Thoracic aorta (tissue), 2 donors: ENCODE data around the gene AK8. TPM values are rescaled to one million over a fixed set of nuclear protein-coding genes. Genes with fewer than 3 reads are reported as not detected.

ENCODE experiments used
- ATAC-seq: fragments of 150-250 bp; one replicate; pipeline ENCODE4 v1.8.0; 2017; ENCODE audit warnings: low read depth; ENCODE audit not compliant: insufficient number of reproducible peaks, low FRiP score
- DNase-seq: peaks from one replicate; pipeline ENCODE4 v3.0.0-alpha.2; 2020; ENCODE audit warnings: low spot score
- H3K27ac ChIP-seq, 2 donors: fragments of 200-600 bp; sonication (generic); 1 replicate in 1 of 2; 2 replicates in 1 of 2; pipeline ENCODE4 v1.5.1; 2016; ENCODE audit warnings: mild to moderate bottlenecking in 2 of 2, moderate library complexity in 2 of 2
- H3K27me3 ChIP-seq: fragments of 200-600 bp; sonication (generic); replicated peaks from 2 replicates; pipeline ENCODE4 v1.6.0; 2016; ENCODE audit warnings: mild to moderate bottlenecking; ENCODE audit not compliant: insufficient read depth
- H3K36me3 ChIP-seq: fragments of 200-600 bp; sonication (generic); one replicate; pipeline ENCODE4 v1.5.1; 2016
- H3K4me1 ChIP-seq, 2 donors: fragments of 200-600 bp; sonication (generic); 1 replicate in 1 of 2; 2 replicates in 1 of 2; pipeline versions ENCODE4 v1.5.1 to v1.6.0; 2016; ENCODE audit warnings: low read depth in 2 of 2, mild to moderate bottlenecking in 1 of 2; ENCODE audit not compliant: control insufficient read depth in 1 of 2
- H3K4me3 ChIP-seq: fragments of 200-600 bp; sonication (generic); 2 replicates; pipeline ENCODE4 v1.5.1; 2016; ENCODE audit warnings: mild to moderate bottlenecking
- H3K9me3 ChIP-seq: fragments of 200-600 bp; sonication (generic); 2 replicates; pipeline ENCODE4 v1.5.1; 2016
- total RNA-seq, 2 donors: library from RNA; depleted of rRNA; stranded (reverse); fragments of >200 nt; gene quantifications; one replicate each; pipeline versions ENCODE4 v1.1.0 to v1.2.3, GENCODE V29; 2016
- TF ChIP-seq, protein P1 (sequence below): fragments of 200-600 bp; sonication (generic); IDR thresholded peaks from one replicate; pipeline ENCODE4 v1.5.1; 2019; ENCODE audit warnings: antibody characterized with exemption

The AK8 gene
- total RNA-seq, 2 donors from 2014 or later = 0.42 to 0.54 TPM

DNA sequence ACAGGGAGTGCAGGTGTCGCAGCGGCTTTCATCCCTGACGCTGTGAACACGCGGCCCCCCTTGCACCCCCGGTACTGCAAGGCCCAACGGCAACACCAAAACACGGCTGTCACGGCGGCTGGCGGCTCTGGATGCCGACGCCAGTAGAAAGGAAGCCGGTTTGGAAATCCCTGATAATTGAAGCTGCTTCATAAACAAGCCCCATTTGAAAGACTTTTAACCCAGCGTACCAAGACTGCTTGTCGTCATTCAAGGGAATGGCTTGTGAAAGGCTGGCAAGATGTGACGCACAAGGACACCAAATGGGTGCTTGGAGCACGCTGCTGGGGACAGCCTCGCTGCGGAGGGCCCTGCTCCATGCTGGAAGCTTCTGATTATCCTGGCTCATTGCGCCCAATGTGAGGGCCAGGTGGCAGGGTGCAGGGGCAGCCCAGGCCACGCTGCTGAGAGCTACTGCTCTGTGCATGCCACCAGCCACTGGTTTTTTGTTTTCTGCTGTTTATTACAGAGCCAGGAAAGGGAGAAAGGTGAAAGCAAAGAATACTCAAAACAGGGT lies 144.7 kb downstream of the AK8 start:
- no peak for ATAC-seq
- Histone ChIP-seq H3K4me1 (no peaks in the 10 kb centered on the region), H3K36me3 (no peaks in the 10 kb centered on the region), H3K27me3 (no peaks in the 10 kb centered on the region), H3K27ac (no peak overlapping the region), H3K9me3 (no peaks in the 10 kb centered on the region), H3K4me3 (no peak overlapping the region)
- TF ChIP-seq, protein P1, sequence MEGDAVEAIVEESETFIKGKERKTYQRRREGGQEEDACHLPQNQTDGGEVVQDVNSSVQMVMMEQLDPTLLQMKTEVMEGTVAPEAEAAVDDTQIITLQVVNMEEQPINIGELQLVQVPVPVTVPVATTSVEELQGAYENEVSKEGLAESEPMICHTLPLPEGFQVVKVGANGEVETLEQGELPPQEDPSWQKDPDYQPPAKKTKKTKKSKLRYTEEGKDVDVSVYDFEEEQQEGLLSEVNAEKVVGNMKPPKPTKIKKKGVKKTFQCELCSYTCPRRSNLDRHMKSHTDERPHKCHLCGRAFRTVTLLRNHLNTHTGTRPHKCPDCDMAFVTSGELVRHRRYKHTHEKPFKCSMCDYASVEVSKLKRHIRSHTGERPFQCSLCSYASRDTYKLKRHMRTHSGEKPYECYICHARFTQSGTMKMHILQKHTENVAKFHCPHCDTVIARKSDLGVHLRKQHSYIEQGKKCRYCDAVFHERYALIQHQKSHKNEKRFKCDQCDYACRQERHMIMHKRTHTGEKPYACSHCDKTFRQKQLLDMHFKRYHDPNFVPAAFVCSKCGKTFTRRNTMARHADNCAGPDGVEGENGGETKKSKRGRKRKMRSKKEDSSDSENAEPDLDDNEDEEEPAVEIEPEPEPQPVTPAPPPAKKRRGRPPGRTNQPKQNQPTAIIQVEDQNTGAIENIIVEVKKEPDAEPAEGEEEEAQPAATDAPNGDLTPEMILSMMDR = no peak
- no peak for DNase-seq

DNA sequence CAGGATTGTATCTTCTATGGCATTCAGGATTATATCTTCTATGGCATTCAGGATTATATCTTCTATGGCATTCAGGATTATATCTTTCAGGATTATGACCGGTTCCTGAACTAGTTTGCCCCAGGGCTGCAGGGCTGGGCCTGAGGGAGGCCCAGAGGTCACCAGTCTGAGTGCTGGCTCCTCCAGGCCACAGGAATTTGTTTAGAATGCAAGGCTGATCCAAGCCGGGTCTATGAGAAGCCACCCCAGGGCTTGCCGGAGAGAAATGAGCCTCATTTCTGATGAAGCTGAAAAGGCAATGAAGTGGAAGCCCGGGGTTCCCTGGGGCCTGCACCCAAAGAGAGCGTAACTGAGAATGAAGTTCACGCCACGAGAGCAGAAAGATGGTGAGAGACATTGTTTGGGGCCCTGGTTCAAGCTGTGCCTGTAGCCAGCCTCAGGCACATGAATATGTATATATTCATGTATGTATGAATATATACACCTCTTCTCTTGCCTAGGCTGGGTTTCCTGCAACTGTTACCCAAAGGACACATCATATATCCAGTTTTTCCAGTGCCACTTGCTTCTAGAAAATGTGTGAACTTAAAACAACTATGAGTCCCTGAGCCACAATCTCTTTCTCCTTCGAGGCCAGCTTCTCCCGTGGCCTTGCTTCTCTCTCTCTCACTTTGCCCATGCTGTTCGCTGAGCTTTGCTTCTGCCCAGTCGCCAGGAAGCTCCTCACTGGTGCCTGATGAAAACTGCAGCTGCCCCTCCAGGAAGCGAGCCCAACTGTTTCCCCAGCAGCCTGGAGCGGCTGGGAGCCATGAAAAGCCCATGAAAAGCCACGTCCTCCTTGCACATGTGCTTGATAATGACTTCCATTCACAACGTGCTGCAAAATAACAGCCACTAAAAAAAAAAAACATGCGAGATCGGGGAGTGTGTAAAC lies 145.5 kb downstream of the AK8 start:
- H3K27ac ChIP-seq = no peak overlapping the region
- no peaks in the 10 kb centered on the region for H3K27me3 ChIP-seq
- no peaks in the 10 kb centered on the region for H3K36me3 ChIP-seq
- H3K4me1 ChIP-seq = no peaks in the 10 kb centered on the region
- no peak overlapping the region for H3K4me3 ChIP-seq
- TF ChIP-seq, protein P1 = no peak
- no peaks in the 10 kb centered on the region for H3K9me3 ChIP-seq
- DNase-seq (no peak), ATAC-seq (no peak)

DNA sequence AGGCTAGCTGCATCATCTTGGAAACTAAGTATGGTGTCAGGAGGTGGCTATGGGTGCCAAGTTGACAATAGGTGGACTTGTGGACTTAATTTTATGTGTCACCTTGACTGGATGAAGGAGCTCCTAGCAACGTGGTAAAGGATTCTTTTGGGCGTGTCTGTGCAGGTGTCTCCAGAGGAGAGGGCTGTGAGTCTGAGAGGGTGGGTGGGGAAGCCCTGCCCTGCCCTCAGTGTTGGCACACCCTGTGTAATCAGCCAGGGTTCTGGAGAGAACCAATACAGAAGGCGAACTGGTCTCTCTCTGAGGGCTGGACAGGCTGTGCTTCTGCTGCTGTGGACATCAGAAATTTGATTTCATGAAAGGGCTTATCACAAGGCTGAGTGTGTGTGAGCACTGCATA lies 146.9 kb downstream of the AK8 start:
- TF ChIP-seq, protein P1 = no peak
- no peak overlapping the region for H3K4me3 ChIP-seq
- no peaks in the 10 kb centered on the region for H3K27me3 ChIP-seq
- H3K4me1 ChIP-seq = no peaks in the 10 kb centered on the region
- H3K9me3 ChIP-seq = no peaks in the 10 kb centered on the region
- DNase-seq = no peak
- no peak for ATAC-seq
- no peaks in the 10 kb centered on the region for H3K36me3 ChIP-seq
- H3K27ac ChIP-seq = no peak overlapping the region

DNA sequence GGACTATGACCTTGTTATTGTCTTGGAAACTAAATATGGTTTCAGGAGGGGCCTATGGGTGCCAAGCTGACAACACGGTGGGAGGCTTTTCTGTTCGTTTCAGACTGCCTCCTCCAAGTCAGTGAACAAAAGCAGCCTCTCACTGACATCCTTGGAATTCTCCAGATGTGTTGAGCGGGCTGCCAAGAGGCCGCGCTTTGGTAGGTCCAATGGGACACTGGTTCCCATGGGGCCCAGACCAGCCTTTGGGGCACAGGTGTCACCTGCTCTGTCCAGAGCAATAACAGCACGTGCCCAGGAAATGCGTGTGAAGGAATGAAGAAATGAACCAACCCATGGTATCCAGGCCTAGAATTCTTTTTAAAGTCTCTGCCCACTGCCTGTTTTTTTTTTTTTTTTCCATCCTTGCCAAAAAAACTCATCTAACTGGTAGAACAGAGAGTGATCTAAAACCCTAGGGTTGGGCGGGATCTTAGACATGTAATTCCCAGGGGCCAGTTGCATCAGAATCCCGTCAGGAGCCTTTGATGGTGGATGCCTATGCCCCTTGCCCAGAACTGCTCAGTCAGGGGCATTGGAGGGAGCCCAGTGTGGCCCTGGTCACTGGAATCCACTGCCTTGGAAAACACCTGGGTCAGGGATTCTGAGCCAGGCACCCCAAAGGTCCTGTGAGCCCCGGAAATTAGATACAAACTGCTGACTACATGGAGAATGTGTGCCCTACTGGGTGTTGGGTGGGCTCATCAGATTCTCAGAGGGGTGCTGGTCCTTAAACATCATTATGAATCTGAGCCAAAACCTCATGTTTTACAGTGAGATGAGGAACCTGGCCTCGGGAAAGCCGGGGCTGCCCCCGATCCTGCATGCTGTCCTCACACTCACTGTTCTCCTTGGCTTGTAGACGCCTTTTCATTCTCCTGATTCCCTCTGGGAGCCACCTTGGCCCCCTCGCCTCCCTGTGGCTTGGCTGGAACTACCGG lies 147.7 kb downstream of the AK8 start:
- H3K36me3 ChIP-seq = no peaks in the 10 kb centered on the region
- no peaks in the 10 kb centered on the region for H3K27me3 ChIP-seq
- H3K9me3 ChIP-seq = no peaks in the 10 kb centered on the region
- DNase-seq = no peak
- TF ChIP-seq, protein P1 = no peak
- no peak for ATAC-seq
- no peak overlapping the region for H3K4me3 ChIP-seq
- H3K27ac ChIP-seq = no peak overlapping the region
- no peaks in the 10 kb centered on the region for H3K4me1 ChIP-seq
